Loucy (cell line): Measurements from ENCODE around the gene BMP6.

ENCODE experiments used
- CTCF ChIP-seq: fragments of 200-600 bp; sonication (generic); conservative IDR thresholded peaks from 2 replicates; pipeline ENCODE4 v1.5.1; 2014; ENCODE audit warnings: mild to moderate bottlenecking, antibody characterized with exemption, low read length
- EZH2phosphoT487 ChIP-seq: fragments of 200-600 bp; IDR thresholded peaks from 2 replicates; pipeline ENCODE4 v1.6.1; 2018; ENCODE audit warnings: antibody characterized with exemption, mild to moderate bottlenecking, moderate library complexity, borderline replicate concordance

- TF ChIP-seq CTCF (no peak), EZH2phosphoT487 (no peak)
Measured at GRCh38 chr6:7773914-7774313, 48.0 kb downstream of the BMP6 start.
